GM18868 (cell line): ENCODE results near the gene ARL4D.
"Not testable (repeated sequence)": the region's sequence is repeated elsewhere in the genome, so short reads cannot be mapped to it uniquely, and the experiment has no call there.

Source experiments
- ATAC-seq: cut with Tn5 transposase; IDR thresholded peaks from one replicate; pipeline ENCODE4 v1.9.1; 2021; ENCODE audit warnings: mild to moderate bottlenecking, moderate library complexity; ENCODE audit not compliant: unreplicated experiment

ARL4D gene

DNA sequence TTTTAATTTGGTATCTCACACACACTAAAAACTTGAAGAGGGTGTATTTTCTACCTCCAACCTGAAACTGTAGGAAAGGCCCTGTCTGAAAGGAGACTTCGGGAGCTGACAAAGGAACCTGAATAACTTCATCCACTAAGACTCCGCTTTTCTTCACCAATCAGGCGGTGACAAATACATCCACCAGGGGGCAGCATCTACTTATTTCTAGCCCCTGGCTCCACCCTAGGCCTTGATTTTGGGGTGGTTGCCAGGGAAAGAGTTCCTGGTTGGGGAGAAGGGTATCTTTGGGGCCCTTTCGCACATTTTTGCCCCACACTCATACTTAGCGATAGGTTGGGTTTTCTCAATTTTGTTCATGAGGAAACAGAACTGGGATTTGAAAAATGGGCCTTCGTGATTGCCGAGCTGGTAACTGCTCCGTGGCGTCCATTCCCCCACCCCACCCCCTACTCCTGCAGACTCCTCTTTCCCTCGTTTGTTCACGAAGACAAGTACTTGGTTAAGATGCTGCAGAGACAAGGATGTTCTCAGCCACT, 4.8 kb upstream of the ARL4D start:
- ATAC-seq: no peak

DNA sequence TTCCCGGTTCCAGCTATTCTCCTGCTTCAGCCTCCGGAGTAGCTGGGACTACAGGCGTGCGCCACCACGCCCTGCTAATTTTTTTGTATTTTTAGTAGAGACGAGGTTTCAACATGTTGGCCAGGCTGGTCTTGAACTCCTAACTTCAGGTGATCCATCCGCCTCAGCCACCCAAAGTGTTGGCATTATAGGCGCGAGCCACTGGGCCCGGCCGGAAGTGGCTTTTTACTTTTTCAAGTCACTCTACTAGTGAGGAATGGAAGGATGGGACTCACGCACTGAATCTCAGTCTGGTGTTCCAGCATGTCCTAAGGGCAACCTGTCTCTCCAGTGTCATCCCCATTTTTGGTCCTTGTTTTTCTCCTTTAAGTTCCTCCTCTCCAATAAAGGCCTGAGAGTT, 4.1 kb upstream of the ARL4D start:
- ATAC-seq: not testable (repeated sequence)

DNA sequence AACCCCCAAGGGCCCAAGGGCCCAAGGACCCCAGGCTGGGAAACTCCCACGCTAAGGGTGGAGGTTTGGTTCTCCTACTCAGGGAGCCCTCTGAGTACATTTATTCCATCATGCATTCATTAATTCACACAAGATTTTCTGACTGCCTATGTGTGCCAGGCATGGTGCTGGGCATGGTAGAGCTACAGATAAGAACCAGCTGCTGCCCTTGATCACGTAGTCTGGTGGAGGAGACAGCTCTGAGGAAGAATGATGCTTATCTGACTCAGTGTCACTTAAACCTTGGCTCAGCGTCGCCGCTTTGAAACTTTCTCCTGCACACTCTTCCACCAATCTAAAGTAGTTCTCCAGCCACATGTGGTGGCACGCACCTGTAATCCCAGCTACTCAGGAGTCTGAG, 3.6 kb upstream of the ARL4D start:
- ATAC-seq: no peak

GRCh38 chr17:43396491-43397060, 2.2 kb upstream of the ARL4D start:
- no peak for ATAC-seq

DNA sequence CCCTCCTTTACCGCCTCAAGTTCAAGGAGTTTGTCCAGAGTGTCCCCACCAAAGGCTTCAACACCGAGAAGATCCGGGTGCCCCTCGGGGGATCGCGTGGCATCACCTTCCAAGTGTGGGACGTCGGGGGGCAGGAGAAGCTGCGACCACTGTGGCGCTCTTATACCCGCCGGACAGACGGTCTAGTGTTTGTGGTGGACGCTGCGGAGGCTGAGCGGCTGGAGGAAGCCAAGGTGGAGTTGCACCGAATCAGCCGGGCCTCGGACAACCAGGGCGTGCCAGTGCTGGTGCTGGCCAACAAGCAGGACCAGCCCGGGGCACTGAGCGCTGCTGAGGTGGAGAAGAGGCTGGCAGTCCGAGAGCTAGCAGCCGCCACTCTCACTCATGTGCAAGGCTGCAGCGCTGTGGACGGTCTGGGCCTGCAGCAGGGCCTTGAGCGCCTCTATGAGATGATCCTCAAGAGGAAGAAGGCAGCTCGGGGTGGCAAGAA, 1.1 kb downstream of the ARL4D start:
- ATAC-seq: no peak

GRCh38 chr17:43400943-43401717, 2.3 kb downstream of the ARL4D start:
- no peak for ATAC-seq

DNA sequence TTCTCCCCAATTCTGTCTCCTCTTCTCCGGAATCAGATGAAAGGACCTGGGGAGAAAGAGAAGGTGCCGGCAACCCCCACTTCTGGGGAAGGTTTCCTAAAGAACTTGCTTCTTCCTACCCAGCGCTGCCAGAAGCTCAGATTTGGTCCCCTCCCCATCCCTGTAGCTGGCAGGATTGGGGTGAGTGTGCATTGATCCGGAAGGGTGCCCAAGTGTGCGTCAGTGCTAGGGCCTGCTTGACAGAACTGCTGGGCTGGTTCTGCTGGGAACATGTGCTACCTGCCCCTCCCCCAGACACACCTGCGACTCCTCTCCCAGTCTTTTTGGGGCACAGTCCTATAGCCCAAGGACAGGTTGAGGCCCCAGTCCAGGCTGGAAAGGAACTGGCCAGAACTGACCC, 3.3 kb downstream of the ARL4D start:
- no peak for ATAC-seq

- no peak for ATAC-seq
Measured at GRCh38 chr17:43402567-43402966, 3.8 kb downstream of the ARL4D start.

GRCh38 chr17:43403846-43404245, 5.1 kb downstream of the ARL4D start:
- ATAC-seq: no peak

DNA sequence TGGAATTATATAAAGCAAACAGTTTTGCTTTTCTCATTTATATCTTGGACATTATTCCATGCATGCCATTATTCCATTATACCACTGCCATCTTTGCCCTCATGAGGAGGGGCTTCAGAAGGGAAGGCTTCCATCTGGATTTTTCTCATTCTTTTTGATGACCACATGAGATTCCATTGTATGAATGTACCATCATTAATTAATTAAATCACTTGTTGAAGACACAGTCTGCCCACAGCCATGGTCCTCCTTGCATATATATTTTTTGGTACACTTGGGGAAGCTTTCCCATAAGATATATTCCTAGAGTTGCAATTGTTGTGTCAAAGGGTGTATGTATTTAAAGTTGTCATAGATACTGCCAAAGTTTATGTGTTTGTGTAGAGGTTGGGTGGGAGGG, 7.1 kb downstream of the ARL4D start:
- no peak for ATAC-seq

DNA sequence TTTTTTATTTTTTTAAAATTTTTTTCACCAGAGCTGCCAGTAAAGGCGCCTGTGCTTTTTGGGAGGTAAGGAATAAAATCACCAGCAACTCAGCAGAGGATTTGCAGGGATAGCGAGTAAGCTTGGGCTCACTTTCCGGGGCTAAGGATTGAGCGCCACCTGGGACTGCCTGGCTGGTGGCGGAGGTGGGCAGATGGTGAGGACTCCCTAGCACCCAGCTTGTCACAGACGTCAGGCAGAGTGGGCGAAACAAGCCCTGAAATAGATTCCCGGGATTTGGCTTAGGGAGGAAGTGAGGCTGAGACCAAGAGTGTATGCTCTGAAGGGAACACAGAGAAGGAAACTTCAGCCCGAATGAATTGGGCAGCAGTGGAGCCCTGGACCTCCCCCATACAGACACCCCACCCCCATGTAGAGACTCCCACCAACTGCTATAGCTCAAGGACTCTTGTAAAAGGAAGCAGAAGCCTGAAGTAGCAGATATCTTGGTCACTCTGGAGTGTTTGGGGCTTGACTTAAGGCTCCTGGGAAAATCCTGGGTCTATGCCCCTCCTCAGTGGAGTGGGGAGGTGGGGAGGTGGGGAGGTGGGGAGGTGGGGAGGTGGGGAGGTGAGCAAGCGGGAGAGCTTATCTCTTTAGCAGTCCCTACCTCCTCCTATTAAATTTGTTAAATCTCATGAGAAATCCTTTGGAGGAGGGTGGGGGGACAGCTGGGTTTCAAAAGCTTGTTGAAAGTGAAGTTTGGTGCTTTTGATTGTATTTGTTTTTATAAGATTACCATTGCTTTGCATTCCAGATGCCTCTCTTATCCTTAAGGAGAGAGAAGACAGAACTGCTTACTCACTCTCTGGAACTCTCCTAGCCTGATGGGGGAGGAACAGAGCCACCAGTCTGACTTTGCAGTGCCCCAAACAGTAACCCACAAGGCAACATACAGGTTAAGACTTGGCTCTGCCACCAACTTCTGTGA, 8.2 kb downstream of the ARL4D start:
- no peak for ATAC-seq

- ATAC-seq: no peak
Measured at GRCh38 chr17:43409131-43409530, 10.3 kb downstream of the ARL4D start.

DNA sequence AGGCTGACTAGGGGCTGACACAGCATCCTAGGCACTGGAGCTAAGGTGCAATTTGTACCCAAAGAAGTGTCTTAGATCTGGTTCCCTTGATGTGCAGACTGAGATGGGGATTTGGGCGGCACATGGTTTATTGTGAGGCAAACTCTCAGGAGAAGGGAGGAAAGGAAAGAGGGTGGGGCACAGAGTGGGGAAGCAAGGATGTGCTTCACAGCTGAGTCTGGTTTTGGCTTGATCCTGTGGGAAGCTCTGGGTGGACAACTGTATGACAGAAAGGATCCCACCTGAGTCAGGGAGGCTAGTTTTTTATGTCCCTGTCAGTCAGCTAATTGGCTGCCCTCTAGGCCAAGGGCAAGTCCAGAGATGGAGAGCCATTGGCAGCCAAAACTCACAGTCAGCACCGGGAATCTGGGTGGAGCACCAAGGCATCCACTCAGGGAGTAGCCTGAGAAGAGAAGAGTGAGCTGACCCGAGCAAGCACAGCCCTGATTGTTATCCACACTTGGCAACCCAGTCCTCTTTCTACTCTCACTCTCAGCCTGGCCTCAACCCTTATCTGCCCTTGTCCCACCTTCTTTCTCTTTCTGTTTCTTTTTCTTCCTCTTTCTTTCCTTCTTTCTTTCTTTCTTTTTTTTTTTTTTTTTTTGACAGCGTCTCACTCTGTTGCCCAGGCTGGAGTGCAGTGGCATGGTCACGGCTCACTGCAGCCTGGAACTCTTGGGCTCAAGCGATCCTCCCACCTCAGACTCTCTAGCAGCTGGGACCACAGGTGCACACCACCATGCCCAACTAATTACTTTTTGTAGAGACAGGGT, 12.0 kb downstream of the ARL4D start:
- no peak for ATAC-seq

DNA sequence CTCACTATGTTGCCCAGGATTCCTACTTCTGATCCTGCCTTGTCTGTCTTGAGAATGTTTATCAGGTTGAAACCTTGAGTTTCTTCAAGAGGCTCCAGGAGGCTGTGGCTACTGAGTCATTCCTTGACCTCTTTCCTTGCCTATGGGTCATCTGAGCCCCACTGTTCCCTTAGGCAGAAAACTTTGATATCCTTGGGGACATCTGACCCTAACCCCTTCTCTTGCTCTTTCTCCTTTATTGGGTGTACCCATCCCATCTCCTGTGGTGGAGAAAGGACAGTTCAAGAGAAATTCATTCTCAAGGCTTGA, 12.5 kb downstream of the ARL4D start:
- ATAC-seq: no peak

- ATAC-seq: no peak
Measured at GRCh38 chr17:43411749-43412148, 13.0 kb downstream of the ARL4D start.

GRCh38 chr17:43412166-43412565, 13.4 kb downstream of the ARL4D start:
- no peak for ATAC-seq

GRCh38 chr17:43416998-43417890, 18.5 kb downstream of the ARL4D start:
- no peak for ATAC-seq

GRCh38 chr17:43418441-43419374, 19.9 kb downstream of the ARL4D start:
- ATAC-seq: no peak
